Measurements from ENCODE around the gene ALPK1. TPM values are rescaled to one million over a fixed set of nuclear protein-coding genes. Genes with fewer than 3 reads are reported as not detected.

The ALPK1 gene
- total RNA-seq, 2 donors from 2014 or later: 12.1 to 13.7 TPM

GRCh38 chr4:112357453-112357852 lies 60.3 kb downstream of the ALPK1 start:
- no peak for TF ChIP-seq POLR2A (IDR thresholded peaks at IDR 0.05)
- no peak for TF ChIP-seq POLR2AphosphoS5 (IDR thresholded peaks at IDR 0.05)
- TF ChIP-seq CTCF (IDR thresholded peaks at IDR 0.05): no peak
- H3K9me3 ChIP-seq: no peaks in the 10 kb centered on the region
- intact Hi-C loops (cut with DNase I): no loop called here
- no peak overlapping the region for H3K4me3 ChIP-seq
- no peaks in the 10 kb centered on the region for H3K36me3 ChIP-seq
- H3K27ac ChIP-seq: no peak overlapping the region
- DNase-seq (ENCODE audit: low spot score): no peak
- H3K4me1 ChIP-seq (replicated peaks): no peaks in the 10 kb centered on the region
- H3K27me3 ChIP-seq (replicated peaks; ENCODE audit: insufficient read depth): no peaks in the 10 kb centered on the region
- 95% methylated on average over 9 of the region's 11 CpGs for WGBS

GRCh38 chr4:112357897-112358296 lies 60.7 kb downstream of the ALPK1 start:
- no peaks in the 10 kb centered on the region for H3K9me3 ChIP-seq
- no peaks in the 10 kb centered on the region for H3K27me3 ChIP-seq (replicated peaks; ENCODE audit: insufficient read depth)
- no peak overlapping the region for H3K4me3 ChIP-seq
- TF ChIP-seq POLR2A (IDR thresholded peaks at IDR 0.05) (no peak), POLR2AphosphoS5 (IDR thresholded peaks at IDR 0.05) (no peak), CTCF (IDR thresholded peaks at IDR 0.05) (no peak)
- H3K27ac ChIP-seq: no peak overlapping the region
- DNase-seq (ENCODE audit: low spot score): no peak
- WGBS: 96% methylated on average over 14 of the region's 14 CpGs
- intact Hi-C loops (cut with DNase I): no loop called here
- no peaks in the 10 kb centered on the region for H3K4me1 ChIP-seq (replicated peaks)
- no peaks in the 10 kb centered on the region for H3K36me3 ChIP-seq

GRCh38 chr4:112358415-112358814 lies 61.2 kb downstream of the ALPK1 start:
- 99% methylated on average over 7 of the region's 10 CpGs for WGBS
- H3K4me3 ChIP-seq: no peak overlapping the region
- H3K36me3 ChIP-seq: no peaks in the 10 kb centered on the region
- H3K4me1 ChIP-seq (replicated peaks): no peaks in the 10 kb centered on the region
- no peaks in the 10 kb centered on the region for H3K27me3 ChIP-seq (replicated peaks; ENCODE audit: insufficient read depth)
- no peak overlapping the region for H3K27ac ChIP-seq
- intact Hi-C loops (cut with DNase I): no loop called here
- TF ChIP-seq POLR2AphosphoS5 (IDR thresholded peaks at IDR 0.05) (no peak), CTCF (IDR thresholded peaks at IDR 0.05) (no peak), POLR2A (IDR thresholded peaks at IDR 0.05) (no peak)
- H3K9me3 ChIP-seq: no peaks in the 10 kb centered on the region
- no peak for DNase-seq (ENCODE audit: low spot score)

GRCh38 chr4:112358952-112359749 lies 62.0 kb downstream of the ALPK1 start:
- WGBS: 98% methylated on average over 12 of the region's 16 CpGs
- TF ChIP-seq POLR2AphosphoS5 (IDR thresholded peaks at IDR 0.05) (no peak), POLR2A (IDR thresholded peaks at IDR 0.05) (no peak), CTCF (IDR thresholded peaks at IDR 0.05) (no peak)

More at GRCh38 chr4:112358952-112359749, 62.0 kb downstream of the ALPK1 start:
- Histone ChIP-seq H3K27me3 (replicated peaks; ENCODE audit: insufficient read depth) (no peaks in the 10 kb centered on the region), H3K9me3 (no peaks in the 10 kb centered on the region), H3K4me1 (replicated peaks) (no peaks in the 10 kb centered on the region), H3K36me3 (no peaks in the 10 kb centered on the region), H3K27ac (no peak overlapping the region), H3K4me3 (no peak overlapping the region)
- no peak for DNase-seq (ENCODE audit: low spot score)
- intact Hi-C loops (cut with DNase I): no loop called here

Measured in prostate gland (tissue), 2 donors.